22Rv1 (cell line): ENCODE measurements around the gene ARHGAP8.
"Not testable (repeated sequence)": the region's sequence is repeated elsewhere in the genome, so short reads cannot be mapped to it uniquely, and the experiment has no call there.

Source experiments
- H3K27ac ChIP-seq: fragments of 450-650 bp; 2 replicates; pipeline ENCODE4 v1.5.1; 2017
- ZFX ChIP-seq: fragments of 450-650 bp; IDR thresholded peaks from 2 replicates; pipeline ENCODE4 v1.6.1; 2017; ENCODE audit warnings: antibody characterized with exemption, borderline replicate concordance
- TF ChIP-seq, protein P1 (sequence below): fragments of 450-650 bp; IDR thresholded peaks from 2 replicates; pipeline ENCODE4 v1.5.1; 2017; ENCODE audit warnings: mild to moderate bottlenecking

The ARHGAP8 gene

DNA sequence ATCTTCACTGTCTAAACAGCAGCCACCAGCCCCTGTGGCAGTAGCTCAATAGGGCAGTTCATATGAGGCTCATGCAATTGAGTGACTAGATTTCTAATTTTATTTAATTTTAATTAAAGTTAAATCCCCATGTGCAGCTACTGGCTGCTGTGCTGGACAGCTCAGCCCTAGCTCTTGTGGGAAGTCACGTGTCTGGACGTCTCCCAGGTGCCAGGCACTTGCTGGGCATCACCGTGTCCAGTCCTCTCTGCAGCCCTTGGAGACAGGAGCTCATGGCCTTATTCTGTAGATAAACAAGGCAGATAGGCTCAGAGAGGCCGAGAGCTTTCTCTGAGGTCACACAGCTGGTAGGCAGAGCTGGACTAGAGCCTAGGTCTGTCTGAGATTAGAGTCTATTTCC, 95.0 kb downstream of the ARHGAP8 start:
- TF ChIP-seq, protein P1, sequence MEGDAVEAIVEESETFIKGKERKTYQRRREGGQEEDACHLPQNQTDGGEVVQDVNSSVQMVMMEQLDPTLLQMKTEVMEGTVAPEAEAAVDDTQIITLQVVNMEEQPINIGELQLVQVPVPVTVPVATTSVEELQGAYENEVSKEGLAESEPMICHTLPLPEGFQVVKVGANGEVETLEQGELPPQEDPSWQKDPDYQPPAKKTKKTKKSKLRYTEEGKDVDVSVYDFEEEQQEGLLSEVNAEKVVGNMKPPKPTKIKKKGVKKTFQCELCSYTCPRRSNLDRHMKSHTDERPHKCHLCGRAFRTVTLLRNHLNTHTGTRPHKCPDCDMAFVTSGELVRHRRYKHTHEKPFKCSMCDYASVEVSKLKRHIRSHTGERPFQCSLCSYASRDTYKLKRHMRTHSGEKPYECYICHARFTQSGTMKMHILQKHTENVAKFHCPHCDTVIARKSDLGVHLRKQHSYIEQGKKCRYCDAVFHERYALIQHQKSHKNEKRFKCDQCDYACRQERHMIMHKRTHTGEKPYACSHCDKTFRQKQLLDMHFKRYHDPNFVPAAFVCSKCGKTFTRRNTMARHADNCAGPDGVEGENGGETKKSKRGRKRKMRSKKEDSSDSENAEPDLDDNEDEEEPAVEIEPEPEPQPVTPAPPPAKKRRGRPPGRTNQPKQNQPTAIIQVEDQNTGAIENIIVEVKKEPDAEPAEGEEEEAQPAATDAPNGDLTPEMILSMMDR = no peak
- no peak for TF ChIP-seq ZFX
- no peak overlapping the region for H3K27ac ChIP-seq

DNA sequence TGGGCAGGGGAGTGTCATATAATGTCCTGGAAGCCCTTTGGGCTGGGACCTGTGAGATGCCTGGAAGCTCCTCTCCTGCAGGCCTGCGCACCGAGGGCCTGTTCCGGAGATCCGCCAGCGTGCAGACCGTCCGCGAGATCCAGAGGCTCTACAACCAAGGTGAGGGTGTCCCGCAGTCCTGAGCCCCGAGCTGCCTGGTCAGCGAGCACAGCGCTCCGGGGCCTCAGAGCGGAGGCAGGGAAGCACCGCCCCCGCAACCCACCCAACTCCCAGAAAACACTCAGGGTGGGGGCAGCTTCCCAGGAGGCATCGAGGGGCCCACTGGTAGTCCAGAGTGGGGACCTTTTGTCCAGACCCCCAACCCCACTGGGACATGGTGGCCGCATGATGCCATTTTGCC, 95.5 kb downstream of the ARHGAP8 start:
- no peak overlapping the region for H3K27ac ChIP-seq
- TF ChIP-seq ZFX = no peak
- TF ChIP-seq, protein P1 = no peak

DNA sequence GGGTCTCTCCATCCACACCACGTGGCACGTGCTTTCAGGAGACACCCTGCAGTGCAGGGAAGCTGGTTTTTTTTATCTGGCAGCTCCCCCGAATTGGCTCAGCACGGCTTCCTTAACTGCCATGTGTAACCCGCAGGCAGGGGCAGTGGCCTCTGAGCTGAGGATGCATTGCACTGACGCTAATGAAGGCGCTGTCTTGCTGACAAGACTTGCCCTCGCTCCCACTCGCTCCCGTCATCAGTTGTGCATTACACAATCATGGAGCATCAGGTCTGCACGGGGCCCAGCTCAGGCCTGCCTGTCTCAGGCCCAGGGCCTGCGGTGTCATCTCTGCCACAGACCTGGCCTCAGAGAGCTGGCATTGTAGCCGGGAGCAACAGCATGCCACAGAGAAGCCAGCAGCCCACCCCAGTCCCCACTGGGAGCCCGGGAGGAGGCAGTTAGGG, 95.9 kb downstream of the ARHGAP8 start:
- no peak overlapping the region for H3K27ac ChIP-seq
- TF ChIP-seq, protein P1 = no peak
- TF ChIP-seq ZFX = no peak

DNA sequence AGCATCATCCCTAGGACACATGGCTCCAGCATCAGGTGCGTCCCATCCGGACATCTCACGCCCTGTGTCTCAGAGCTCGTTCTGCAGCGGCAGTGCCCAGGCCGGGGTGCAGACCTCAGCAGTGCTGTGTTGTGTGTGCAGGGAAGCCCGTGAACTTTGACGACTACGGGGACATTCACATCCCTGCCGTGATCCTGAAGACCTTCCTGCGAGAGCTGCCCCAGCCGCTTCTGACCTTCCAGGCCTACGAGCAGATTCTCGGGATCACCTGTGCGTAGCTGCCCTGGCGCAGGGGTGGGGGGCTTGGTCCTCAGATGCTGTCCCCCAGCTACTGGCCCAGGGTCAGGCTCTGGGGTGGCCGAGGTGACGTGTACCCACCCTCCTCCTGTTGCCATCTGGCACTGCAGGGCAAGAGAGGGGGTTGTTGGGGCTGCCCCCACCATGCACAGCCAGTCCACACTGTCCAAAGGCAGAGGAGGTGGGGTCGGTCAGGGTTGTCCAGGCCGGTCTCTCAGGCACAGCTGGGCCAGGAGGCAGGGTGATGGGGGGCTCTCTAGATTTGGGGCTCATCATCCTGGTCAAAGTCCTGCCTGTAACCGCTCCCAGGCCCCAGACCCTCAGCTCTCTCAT, 96.5 kb downstream of the ARHGAP8 start:
- H3K27ac ChIP-seq = no peak overlapping the region
- TF ChIP-seq, protein P1 = no peak
- no peak for TF ChIP-seq ZFX

DNA sequence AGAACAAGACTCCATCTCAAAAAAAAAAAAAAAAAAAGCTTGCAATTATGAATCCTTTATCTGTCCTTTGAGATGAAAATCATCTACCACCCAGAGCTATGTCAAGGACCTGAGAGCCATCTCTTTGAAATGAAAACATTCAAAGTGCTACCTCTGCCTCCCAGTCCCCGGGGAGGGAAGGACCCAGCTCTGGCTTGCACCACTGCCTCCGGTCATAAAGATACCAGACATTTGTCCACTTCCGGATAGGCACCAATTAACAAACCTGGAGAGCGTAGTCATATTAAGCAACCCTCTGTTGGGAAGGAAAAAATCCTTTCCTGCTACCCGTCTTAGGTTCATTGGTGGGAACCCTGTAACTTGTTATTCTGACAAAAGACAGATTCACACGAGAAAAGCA, 98.6 kb downstream of the ARHGAP8 start:
- TF ChIP-seq, protein P1 = no peak
- TF ChIP-seq ZFX = no peak

DNA sequence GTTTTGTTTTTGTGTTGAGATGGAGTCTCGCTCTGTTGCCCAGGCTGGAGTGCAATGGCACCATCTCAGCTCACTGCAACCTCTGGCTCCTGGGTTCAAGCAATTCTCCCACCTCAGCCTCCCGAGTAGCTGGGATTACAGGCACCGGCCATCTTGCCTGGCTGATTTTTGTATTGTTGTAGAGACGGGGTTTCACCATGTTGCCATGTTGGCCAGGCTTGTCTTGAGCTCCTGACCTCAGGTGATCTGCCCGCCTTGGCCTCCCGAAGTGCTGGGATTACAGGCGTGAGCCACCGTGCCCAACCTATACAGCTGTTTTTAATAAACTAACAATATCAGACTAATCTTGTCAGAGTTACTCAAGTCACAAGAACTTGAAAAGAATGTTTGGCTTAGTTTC, 102.3 kb downstream of the ARHGAP8 start:
- H3K27ac ChIP-seq = not testable (repeated sequence)

More for the DNA sequence above, 98.6 kb downstream of the ARHGAP8 start:
- H3K27ac ChIP-seq = no peak overlapping the region

DNA sequence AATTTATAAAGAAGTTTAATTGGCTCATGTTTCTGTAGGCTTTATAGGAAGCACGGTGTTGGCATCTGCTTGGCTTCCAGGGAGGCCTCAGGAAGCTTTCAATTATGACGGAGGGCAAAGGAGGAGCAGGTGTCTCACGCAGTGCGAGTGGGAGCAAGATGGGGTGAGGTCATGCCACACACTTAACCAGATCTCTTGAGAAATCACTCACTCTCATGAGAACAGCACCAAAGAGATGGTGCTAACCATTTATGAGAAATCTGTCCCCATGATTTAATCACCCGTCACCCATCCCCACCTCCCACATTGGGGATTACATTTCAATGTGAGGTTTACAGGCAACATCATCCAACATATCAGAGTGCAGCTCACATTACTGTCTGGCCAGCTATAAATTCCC, 103.5 kb downstream of the ARHGAP8 start:
- no peak overlapping the region; the same call in 1 of the 2 replicates for H3K27ac ChIP-seq
- TF ChIP-seq, protein P1 = no peak
- no peak for TF ChIP-seq ZFX

DNA sequence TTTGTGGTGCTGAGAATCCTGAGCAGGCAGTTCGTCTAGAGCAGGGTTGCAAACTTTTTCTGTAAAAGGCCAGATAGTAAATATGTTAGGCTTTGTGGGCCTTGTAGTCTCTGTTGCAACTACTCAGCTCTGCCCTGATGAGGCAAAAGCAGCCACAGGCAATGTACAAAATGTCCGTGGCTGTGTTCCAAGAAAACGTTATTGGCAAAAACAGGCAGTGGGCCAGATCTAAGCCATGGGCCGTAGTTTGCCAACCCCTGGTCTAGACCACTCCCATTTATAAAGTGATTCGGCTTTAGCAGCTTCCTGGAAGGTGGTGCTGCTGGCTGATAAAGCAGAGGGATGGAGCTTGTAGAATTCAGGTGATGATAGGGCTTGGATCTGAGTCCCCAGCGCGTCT, 106.4 kb downstream of the ARHGAP8 start:
- peak overlapping the region; percentile 84 for H3K27ac ChIP-seq
